ENCODE data around the gene CAND2. TPM values are rescaled to one million over a fixed set of nuclear protein-coding genes. Genes with fewer than 3 reads are reported as not detected.

Gene CAND2
- polyA plus RNA-seq, 1 donor from 2014 or later: 17.3 TPM

Small RNAs within 50 kb of the gene (small RNA-seq; reads per million reads assigned to genes)
- 0 reads per million in 3 experiments for gene AC034198.1

Other genes starting within 250 kb of the CAND2 start
- 47.6 and 50.4 TPM in 2 replicates for gene MKRN2, start 239.6 kb upstream of the CAND2 start, polyA plus RNA-seq
- 212 and 215 TPM in 2 replicates for gene RAF1, start 132.6 kb upstream of the CAND2 start, polyA plus RNA-seq
- not detected in 2 replicates for gene TMEM40, start 37.4 kb upstream of the CAND2 start, polyA plus RNA-seq
- gene RPL32, start 44.9 kb downstream of the CAND2 start, polyA plus RNA-seq: 1,160 and 1,223 TPM in 2 replicates

Data from neural cell (in vitro differentiated cells).